Stomach smooth muscle (tissue), 2 donors: ENCODE data around the gene NAMPT.

Experiments used
- H3K27ac ChIP-seq: one replicate; pipeline ENCODE4 v1.7.0; 2013; ENCODE audit warnings: mild to moderate bottlenecking, low read length, inconsistent platforms
- H3K27me3 ChIP-seq, 2 donors: one replicate each; pipeline ENCODE4 v1.7.0; 2013; ENCODE audit warnings: low read length in 2 of 2; ENCODE audit not compliant: insufficient read depth in 2 of 2, control insufficient read depth in 1 of 2
- H3K36me3 ChIP-seq, 2 donors: one replicate each; pipeline ENCODE4 v1.7.0; 2013; ENCODE audit warnings: low read length in 2 of 2; ENCODE audit not compliant: control insufficient read depth in 2 of 2, insufficient read depth in 2 of 2
- H3K4me1 ChIP-seq: one replicate; pipeline ENCODE4 v1.7.0; 2013; ENCODE audit warnings: low read length; ENCODE audit not compliant: control insufficient read depth, insufficient read depth
- H3K4me3 ChIP-seq, 2 donors: one replicate each; pipeline ENCODE4 v1.7.0; 2013; ENCODE audit warnings: low read length in 2 of 2
- H3K9ac ChIP-seq, 2 donors: one replicate each; pipeline ENCODE4 v1.7.0; 2013; ENCODE audit warnings: low read length in 2 of 2, mild to moderate bottlenecking in 1 of 2
- H3K9me3 ChIP-seq, 2 donors: one replicate each; pipeline ENCODE4 v1.7.0; 2013; ENCODE audit warnings: low read length in 2 of 2; ENCODE audit not compliant: control insufficient read depth in 2 of 2
- donor health status: healthy.
- donor health status: Pancreatic carcinoma.

NAMPT gene

GRCh38 chr7:106283831-106284713 lies 711 bp downstream of the NAMPT start:
- peak overlapping the region; percentile 83 to 97 for H3K9ac ChIP-seq
- peak overlapping the region; percentile 91 to 92 for H3K4me3 ChIP-seq
- H3K4me1 ChIP-seq, result no peaks in the 10 kb centered on the region
- H3K36me3 ChIP-seq, result no peaks in the 10 kb centered on the region
- no peaks in the 10 kb centered on the region for H3K9me3 ChIP-seq
- H3K27me3 ChIP-seq, result no peaks in the 10 kb centered on the region
- H3K27ac ChIP-seq, result peak overlapping the region; percentile 96

- Histone ChIP-seq H3K4me3 (peak overlapping the region; percentile 91 to 92), H3K27ac (peak overlapping the region; percentile 76), H3K9ac (peak overlapping the region; percentile 83 to 97), H3K36me3 (no peaks in the 10 kb centered on the region), H3K4me1 (no peaks in the 10 kb centered on the region), H3K27me3 (no peaks in the 10 kb centered on the region), H3K9me3 (no peaks in the 10 kb centered on the region)
These were observed 1.3 kb downstream of the NAMPT start for GRCh38 chr7:106283501-106283830.

DNA sequence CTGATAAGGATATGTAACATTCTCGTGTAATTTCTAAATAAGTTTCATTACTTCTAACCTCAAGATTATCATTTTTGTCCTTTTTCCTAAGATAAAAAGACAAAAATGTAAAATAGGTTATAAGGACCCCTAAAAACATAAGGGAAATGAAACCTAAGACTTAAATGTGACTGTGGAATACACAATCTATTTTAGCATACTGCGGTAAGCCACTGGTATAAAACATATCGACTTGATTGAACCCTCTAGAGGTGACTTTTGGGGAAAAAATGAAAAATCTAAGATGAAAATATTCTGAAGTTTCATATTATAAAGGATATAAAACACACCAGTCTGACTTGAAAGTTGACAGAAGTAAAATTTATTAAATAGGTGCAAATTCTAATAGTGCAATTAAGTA lies 1.9 kb downstream of the NAMPT start:
- Histone ChIP-seq H3K4me1 (no peaks in the 10 kb centered on the region), H3K27me3 (no peaks in the 10 kb centered on the region), H3K36me3 (no peaks in the 10 kb centered on the region), H3K4me3 (peak overlapping the region in 1 of 2 donors; percentile 92), H3K9me3 (no peaks in the 10 kb centered on the region), H3K27ac (no peak overlapping the region), H3K9ac (peak overlapping the region in 1 of 2 donors; percentile 97)

- Histone ChIP-seq H3K9ac (peak overlapping the region in 1 of 2 donors; percentile 97), H3K4me3 (peak overlapping the region in 1 of 2 donors; percentile 92), H3K27me3 (no peaks in the 10 kb centered on the region), H3K27ac (no peak overlapping the region), H3K9me3 (no peaks in the 10 kb centered on the region), H3K36me3 (no peaks in the 10 kb centered on the region), H3K4me1 (no peaks in the 10 kb centered on the region)
These were observed 2.4 kb downstream of the NAMPT start for GRCh38 chr7:106282390-106282789.

DNA sequence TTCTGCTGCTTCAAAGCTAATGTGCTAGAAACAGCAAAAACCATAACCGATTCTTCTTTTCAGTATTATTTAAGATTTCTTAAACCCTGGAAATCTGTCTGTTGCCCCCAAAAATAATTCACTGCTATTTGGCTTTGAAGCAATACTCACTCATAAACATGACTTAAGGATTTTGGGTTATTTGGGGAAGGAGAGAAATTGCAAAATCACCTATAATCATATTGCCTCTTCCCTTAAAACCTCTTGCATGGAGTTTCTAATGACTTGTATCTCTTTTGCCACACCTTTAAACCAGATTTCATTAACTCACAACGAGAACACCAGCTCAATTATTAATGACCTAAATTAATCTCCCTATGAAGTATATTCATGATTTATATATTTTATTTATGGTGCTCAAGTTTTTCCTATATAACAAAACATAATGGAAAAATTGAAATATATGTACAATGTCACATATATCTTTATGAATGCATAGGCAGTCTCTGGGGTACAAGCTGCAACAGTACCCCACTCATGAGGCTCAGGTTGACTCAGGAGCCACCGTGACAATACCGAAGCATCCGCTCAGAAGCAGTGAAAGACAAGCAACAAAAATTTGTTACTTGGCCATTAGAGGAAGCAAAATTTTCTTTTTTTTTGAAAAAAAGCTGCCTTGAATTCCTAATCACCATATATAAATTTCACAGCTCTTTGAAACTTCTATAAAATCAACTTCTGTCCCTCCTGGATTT lies 3.0 kb downstream of the NAMPT start:
- H3K27me3 ChIP-seq, result no peaks in the 10 kb centered on the region
- no peaks in the 10 kb centered on the region for H3K9me3 ChIP-seq
- no peaks in the 10 kb centered on the region for H3K4me1 ChIP-seq
- H3K4me3 ChIP-seq, result peak overlapping the region in 1 of 2 donors; percentile 92
- no peak overlapping the region for H3K9ac ChIP-seq
- H3K36me3 ChIP-seq, result no peaks in the 10 kb centered on the region
- H3K27ac ChIP-seq, result no peak overlapping the region

DNA sequence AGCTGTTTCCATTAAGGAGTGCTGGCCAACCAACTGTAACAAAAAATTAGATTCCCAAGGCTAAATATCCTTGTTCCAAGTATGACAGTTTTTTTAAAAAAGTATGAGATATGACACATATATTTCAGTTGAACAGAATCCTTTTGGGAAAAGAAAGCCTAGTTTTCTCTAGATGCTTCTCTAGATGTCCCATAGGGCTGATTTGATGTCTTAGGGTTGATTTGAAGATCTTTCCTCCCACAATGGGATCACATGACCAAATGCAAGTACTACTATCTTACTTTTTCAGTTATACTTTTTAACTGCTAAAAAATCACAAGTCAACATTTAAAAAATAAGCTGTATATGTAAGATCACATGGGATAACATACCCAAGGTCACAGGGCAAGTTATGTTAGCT lies 3.7 kb downstream of the NAMPT start:
- Histone ChIP-seq H3K9me3 (no peaks in the 10 kb centered on the region), H3K9ac (no peak overlapping the region), H3K4me1 (no peaks in the 10 kb centered on the region), H3K4me3 (no peak overlapping the region), H3K27ac (no peak overlapping the region), H3K36me3 (peaks cover 0 to 1% of the 10 kb centered on the region in 2 donors), H3K27me3 (no peaks in the 10 kb centered on the region)

DNA sequence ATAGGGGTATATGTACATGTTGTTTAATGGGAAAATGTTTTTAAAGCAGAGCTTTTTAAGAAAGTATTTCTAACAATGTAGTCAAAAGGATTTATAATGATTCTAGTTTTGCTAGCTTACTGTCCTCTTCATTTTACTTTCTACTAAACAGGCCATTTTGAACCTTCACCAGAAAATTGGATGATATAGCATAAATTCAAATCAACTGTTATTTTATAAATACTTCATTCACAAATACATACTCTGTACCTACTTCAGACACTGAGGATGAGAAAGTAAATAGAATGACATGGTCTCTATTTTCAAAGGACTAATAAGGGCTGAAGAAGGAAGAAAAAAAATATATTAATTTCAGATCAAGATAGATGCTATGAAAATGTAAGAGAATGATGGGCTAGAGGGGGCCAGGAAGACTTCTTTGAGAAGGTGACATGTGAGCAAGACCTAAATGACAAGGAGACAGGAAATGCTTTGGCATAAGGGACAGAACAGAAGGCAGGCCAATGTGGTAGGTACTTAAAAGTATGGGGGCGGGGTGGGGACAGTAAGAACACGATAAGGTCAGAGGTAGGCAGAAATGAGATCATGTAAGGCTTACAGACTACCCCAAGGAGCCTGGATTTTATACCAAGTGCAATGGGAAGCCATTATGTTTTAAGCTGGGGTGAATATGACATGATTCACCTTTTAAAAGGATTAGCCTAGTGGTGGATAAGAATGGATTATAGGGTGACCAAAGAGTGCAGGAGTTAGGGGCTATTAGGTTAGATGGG lies 5.2 kb downstream of the NAMPT start:
- no peaks in the 10 kb centered on the region for H3K9me3 ChIP-seq
- peaks cover 0 to 10% of the 10 kb centered on the region in 2 donors for H3K36me3 ChIP-seq
- no peak overlapping the region for H3K27ac ChIP-seq
- no peak overlapping the region for H3K4me3 ChIP-seq
- H3K27me3 ChIP-seq, result no peaks in the 10 kb centered on the region
- H3K9ac ChIP-seq, result no peak overlapping the region
- H3K4me1 ChIP-seq, result no peaks in the 10 kb centered on the region

DNA sequence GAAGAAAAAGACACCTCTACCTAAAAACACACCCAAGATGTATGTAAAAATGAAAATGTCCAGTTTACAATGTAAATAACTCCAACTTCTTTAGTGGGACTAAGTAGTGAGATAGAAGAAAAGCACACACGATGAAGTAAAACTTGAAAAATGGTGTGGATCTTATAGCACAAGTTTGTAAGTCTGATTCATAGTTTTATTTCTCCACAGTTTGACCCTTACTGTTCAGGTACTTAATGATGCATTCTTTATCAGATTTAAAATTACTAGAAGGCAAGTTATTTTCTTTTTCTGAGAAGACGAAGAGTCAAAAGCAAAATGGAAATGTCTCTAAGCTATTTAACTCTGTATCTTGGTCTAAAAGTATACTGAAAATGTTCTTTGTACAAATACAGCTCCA lies 6.1 kb downstream of the NAMPT start:
- Histone ChIP-seq H3K4me3 (no peak overlapping the region), H3K9me3 (no peaks in the 10 kb centered on the region), H3K27ac (no peak overlapping the region), H3K36me3 (peaks cover 0 to 11% of the 10 kb centered on the region in 2 donors), H3K9ac (no peak overlapping the region), H3K4me1 (no peaks in the 10 kb centered on the region), H3K27me3 (no peaks in the 10 kb centered on the region)

DNA sequence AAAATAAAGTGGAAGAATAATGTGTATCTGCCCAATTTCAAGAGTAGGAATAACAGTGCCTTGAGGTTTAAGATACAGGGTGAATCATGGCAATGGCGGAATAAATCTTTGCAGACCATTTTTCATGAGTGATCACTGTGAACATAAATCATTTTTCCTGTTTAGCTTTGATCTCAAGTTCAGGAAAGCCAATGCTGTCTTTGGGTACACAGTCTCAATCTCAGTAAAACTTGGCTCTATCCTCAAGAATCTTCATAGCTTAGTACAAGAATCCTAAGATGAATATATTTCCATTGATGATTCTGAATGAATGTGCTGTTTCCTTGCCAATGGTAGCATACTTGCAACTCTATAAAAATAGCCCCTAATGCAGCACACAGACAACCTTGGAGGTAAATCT lies 6.8 kb downstream of the NAMPT start:
- H3K27ac ChIP-seq, result no peak overlapping the region
- H3K36me3 ChIP-seq, result peaks cover 0 to 18% of the 10 kb centered on the region in 2 donors
- no peak overlapping the region for H3K4me3 ChIP-seq
- no peaks in the 10 kb centered on the region for H3K4me1 ChIP-seq
- no peaks in the 10 kb centered on the region for H3K9me3 ChIP-seq
- no peak overlapping the region for H3K9ac ChIP-seq
- H3K27me3 ChIP-seq, result no peaks in the 10 kb centered on the region

DNA sequence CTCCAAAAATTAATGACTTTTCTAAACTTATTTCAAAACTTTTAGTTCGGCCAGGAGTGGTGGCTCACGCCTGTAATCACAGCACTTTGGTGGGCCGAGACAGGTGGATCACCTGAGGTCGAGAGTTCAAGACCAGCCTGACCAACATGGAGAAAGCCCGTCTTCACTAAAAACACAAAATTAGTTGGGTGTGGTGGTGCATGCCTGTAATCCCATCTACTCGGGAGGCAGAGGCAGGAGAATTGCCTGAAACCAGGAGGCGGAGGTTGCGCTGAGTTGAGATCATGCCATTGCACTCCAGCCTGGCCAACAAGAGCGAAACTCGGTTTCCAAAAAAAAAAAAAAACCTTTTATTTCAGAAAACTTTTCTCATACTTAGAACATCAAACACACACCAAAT lies 8.3 kb downstream of the NAMPT start:
- H3K4me1 ChIP-seq, result no peaks in the 10 kb centered on the region
- peaks cover 0 to 24% of the 10 kb centered on the region in 2 donors for H3K36me3 ChIP-seq
- H3K9me3 ChIP-seq, result no peaks in the 10 kb centered on the region
- H3K4me3 ChIP-seq, result no peak overlapping the region
- no peak overlapping the region for H3K9ac ChIP-seq
- H3K27me3 ChIP-seq, result no peaks in the 10 kb centered on the region
- no peak overlapping the region for H3K27ac ChIP-seq
